ENCODE data around the gene DNAJB8. TPM values are rescaled to one million over a fixed set of nuclear protein-coding genes. Genes with fewer than 3 reads are reported as not detected.

DNAJB8 gene
- total RNA-seq, 1 donor from 2014 or later = not detected

- no peak overlapping the region for H3K4me3 Mint-ChIP-seq (ENCODE audit: unreplicated experiment)
- no peak overlapping the region for H3K27ac Mint-ChIP-seq (ENCODE audit: unreplicated experiment)
- no peak for DNase-seq (ENCODE audit: extremely low spot score, unreplicated experiment)
- H3K27me3 Mint-ChIP-seq (ENCODE audit: unreplicated experiment) = peaks cover 43% of the 10 kb centered on the region
- no peak for TF ChIP-seq CTCF (IDR thresholded peaks at IDR 0.05)
- peaks cover 3% of the 10 kb centered on the region for H3K9me3 Mint-ChIP-seq (ENCODE audit: unreplicated experiment)
- no peaks in the 10 kb centered on the region for H3K4me1 Mint-ChIP-seq (ENCODE audit: unreplicated experiment)
- peaks cover 2% of the 10 kb centered on the region for H3K36me3 Mint-ChIP-seq (ENCODE audit: unreplicated experiment)
These were observed 4.4 kb upstream of the DNAJB8 start for GRCh38 chr3:128471110-128471509.

GRCh38 chr3:128470134-128470899, 3.6 kb upstream of the DNAJB8 start:
- peaks cover 2% of the 10 kb centered on the region for H3K36me3 Mint-ChIP-seq (ENCODE audit: unreplicated experiment)
- no peak for TF ChIP-seq CTCF (IDR thresholded peaks at IDR 0.05)
- H3K4me1 Mint-ChIP-seq (ENCODE audit: unreplicated experiment) = no peaks in the 10 kb centered on the region
- H3K9me3 Mint-ChIP-seq (ENCODE audit: unreplicated experiment) = peaks cover 3% of the 10 kb centered on the region
- no peak for DNase-seq (ENCODE audit: extremely low spot score, unreplicated experiment)
- H3K4me3 Mint-ChIP-seq (ENCODE audit: unreplicated experiment) = no peak overlapping the region
- H3K27ac Mint-ChIP-seq (ENCODE audit: unreplicated experiment) = no peak overlapping the region
- H3K27me3 Mint-ChIP-seq (ENCODE audit: unreplicated experiment) = peaks cover 51% of the 10 kb centered on the region

- Mint-ChIP-seq H3K27me3 (ENCODE audit: unreplicated experiment) (peaks cover 58% of the 10 kb centered on the region), H3K9me3 (ENCODE audit: unreplicated experiment) (peaks cover 3% of the 10 kb centered on the region), H3K36me3 (ENCODE audit: unreplicated experiment) (peaks cover 2% of the 10 kb centered on the region), H3K4me1 (ENCODE audit: unreplicated experiment) (no peaks in the 10 kb centered on the region), H3K27ac (ENCODE audit: unreplicated experiment) (no peak overlapping the region), H3K4me3 (ENCODE audit: unreplicated experiment) (no peak overlapping the region)
- no peak for DNase-seq (ENCODE audit: extremely low spot score, unreplicated experiment)
- TF ChIP-seq CTCF (IDR thresholded peaks at IDR 0.05) = no peak
These were observed 2.9 kb upstream of the DNAJB8 start for GRCh38 chr3:128469556-128469955.

- peaks cover 2% of the 10 kb centered on the region for H3K36me3 Mint-ChIP-seq (ENCODE audit: unreplicated experiment)
- H3K27me3 Mint-ChIP-seq (ENCODE audit: unreplicated experiment) = peaks cover 57% of the 10 kb centered on the region
- no peak for DNase-seq (ENCODE audit: extremely low spot score, unreplicated experiment)
- no peak overlapping the region for H3K27ac Mint-ChIP-seq (ENCODE audit: unreplicated experiment)
- no peak for TF ChIP-seq CTCF (IDR thresholded peaks at IDR 0.05)
- no peak overlapping the region for H3K4me3 Mint-ChIP-seq (ENCODE audit: unreplicated experiment)
- peaks cover 3% of the 10 kb centered on the region for H3K9me3 Mint-ChIP-seq (ENCODE audit: unreplicated experiment)
- H3K4me1 Mint-ChIP-seq (ENCODE audit: unreplicated experiment) = no peaks in the 10 kb centered on the region
These were observed 2.3 kb upstream of the DNAJB8 start for GRCh38 chr3:128468791-128469527.

GRCh38 chr3:128468285-128468790, 1.6 kb upstream of the DNAJB8 start:
- Mint-ChIP-seq H3K9me3 (ENCODE audit: unreplicated experiment) (peaks cover 3% of the 10 kb centered on the region), H3K27me3 (ENCODE audit: unreplicated experiment) (peaks cover 56% of the 10 kb centered on the region), H3K36me3 (ENCODE audit: unreplicated experiment) (peaks cover 2% of the 10 kb centered on the region), H3K27ac (ENCODE audit: unreplicated experiment) (no peak overlapping the region), H3K4me3 (ENCODE audit: unreplicated experiment) (no peak overlapping the region), H3K4me1 (ENCODE audit: unreplicated experiment) (no peaks in the 10 kb centered on the region)
- no peak for TF ChIP-seq CTCF (IDR thresholded peaks at IDR 0.05)
- no peak for DNase-seq (ENCODE audit: extremely low spot score, unreplicated experiment)
